B cell (primary cell): Measurements from ENCODE around the gene PIGZ. TPM values are rescaled to one million over a fixed set of nuclear protein-coding genes. Genes with fewer than 3 reads are reported as not detected.

Experiments
- ATAC-seq: fragments of 200-7000 bp; cut with Tn5 transposase; one replicate; pipeline ENCODE4 v1.10.0; 2021; ENCODE audit warnings: low read depth, mild to moderate bottlenecking, moderate number of reproducible peaks, moderate library complexity
- CTCF ChIA-PET: fragments of 350-600 bp; sonication (Branson Sonifier 250); formaldehyde crosslinking; loops from one replicate; lab custom pipeline; 2021; ENCODE audit warnings: antibody characterized with exemption, inconsistent platforms; lab: Charles Lee
- POLR2A ChIA-PET: fragments of 350-600 bp; sonication (Branson Sonifier 250); formaldehyde crosslinking; loops from one replicate; lab custom pipeline; 2021; ENCODE audit warnings: antibody characterized with exemption; lab: Charles Lee
- DNase-seq: peaks from one replicate; pipeline ENCODE4 v3.0.0; 2013
- H2AFZ ChIP-seq: 2 replicates; pipeline ENCODE4 v1.6.1; 2012; ENCODE audit warnings: mild to moderate bottlenecking, low read depth, low read length; ENCODE audit not compliant: insufficient read depth, poor library complexity, severe bottlenecking
- H3K27ac ChIP-seq, 2 donors: 1 replicate in 1 of 2; 2 replicates in 1 of 2; pipeline ENCODE4 v1.5.1; 2012 to 2013; ENCODE audit warnings: low read length in 2 of 2, mild to moderate bottlenecking in 2 of 2, moderate library complexity in 1 of 2
- H3K27me3 ChIP-seq, 4 experiments: fragments of 200-600 bp in 1 of 4; sonication (generic) in 1 of 4; replicated peaks in 1 of 4; 1 replicate in 2 of 4; 2 replicates in 2 of 4; pipeline versions ENCODE4 v1.6.1 to v1.7.0; 2013 to 2016; ENCODE audit warnings: low read length in 3 of 4, mild to moderate bottlenecking in 2 of 4, mixed read lengths in 1 of 4, moderate library complexity in 1 of 4; ENCODE audit not compliant: insufficient read depth in 4 of 4, control insufficient read depth in 3 of 4; ENCODE audit errors: control extremely low read depth in 1 of 4
- H3K36me3 ChIP-seq, 2 experiments: replicated peaks in 1 of 2; 1 replicate in 1 of 2; 2 replicates in 1 of 2; pipeline versions ENCODE4 v1.6.1 to v1.7.1; 2013; ENCODE audit warnings: low read length in 1 of 2; ENCODE audit not compliant: insufficient read depth in 2 of 2, control insufficient read depth in 1 of 2; ENCODE audit errors: control extremely low read depth in 1 of 2, extremely low read depth in 1 of 2
- H3K4me1 ChIP-seq, 2 donors: fragments of 200-600 bp in 1 of 2; sonication (generic) in 1 of 2; 1 replicate in 1 of 2; 2 replicates in 1 of 2; pipeline versions ENCODE4 v1.5.1 to v1.6.1; 2013 to 2017; ENCODE audit warnings: low read length in 2 of 2; ENCODE audit not compliant: control insufficient read depth in 2 of 2, insufficient read depth in 2 of 2
- H3K4me2 ChIP-seq: replicated peaks from 2 replicates; pipeline ENCODE3; 2012; ENCODE audit warnings: mild to moderate bottlenecking, low read depth, low read length; ENCODE audit not compliant: poor library complexity, severe bottlenecking
- H3K4me3 ChIP-seq, 5 experiments: fragments of 200-600 bp in 1 of 5; sonication (generic) in 1 of 5; 1 replicate in 3 of 5; 2 replicates in 2 of 5; pipeline versions ENCODE4 v1.5.1 to v1.7.0; 2011 to 2016; ENCODE audit warnings: low read length in 4 of 5, mild to moderate bottlenecking in 4 of 5, low read depth in 2 of 5, control low read depth in 1 of 5, moderate library complexity in 1 of 5; ENCODE audit not compliant: insufficient read depth in 1 of 5; ENCODE audit errors: control extremely low read depth in 1 of 5, extremely low read depth in 1 of 5
- H3K79me2 ChIP-seq: fragments of 200-600 bp; sonication (generic); one replicate; pipeline ENCODE4 v1.6.0; 2016; ENCODE audit warnings: low read length; ENCODE audit not compliant: control insufficient read depth, insufficient read depth
- H3K9ac ChIP-seq: fragments of 200-600 bp; sonication (generic); 2 replicates; pipeline ENCODE4 v1.6.1; 2017; ENCODE audit warnings: mild to moderate bottlenecking, low read length, moderate library complexity
- H3K9me3 ChIP-seq, 3 donors: one replicate each; pipeline versions ENCODE4 v1.6.1 to v1.7.1; 2013; ENCODE audit warnings: low read length in 2 of 3; ENCODE audit not compliant: control insufficient read depth in 2 of 3, insufficient read depth in 1 of 3; ENCODE audit errors: control extremely low read depth in 1 of 3
- H4K20me1 ChIP-seq: 2 replicates; pipeline ENCODE4 v1.6.0; 2012; ENCODE audit warnings: mild to moderate bottlenecking, low read length; ENCODE audit not compliant: insufficient read depth, control insufficient read depth, poor library complexity, severe bottlenecking
- H3K27ac Mint-ChIP-seq: one replicate; pipeline ENCODE4 v1.8.0; 2021; ENCODE audit warnings: mixed read lengths
- H3K27me3 Mint-ChIP-seq: one replicate; pipeline ENCODE4 v1.8.0; 2021; ENCODE audit warnings: mixed read lengths
- H3K4me1 Mint-ChIP-seq: one replicate; pipeline ENCODE4 v1.8.0; 2021; ENCODE audit warnings: mixed read lengths
- H3K4me3 Mint-ChIP-seq: one replicate; pipeline ENCODE4 v1.8.0; 2021; ENCODE audit warnings: mixed read lengths
- H3K9me3 Mint-ChIP-seq: one replicate; pipeline ENCODE4 v1.8.0; 2022; ENCODE audit warnings: mixed read lengths; ENCODE audit not compliant: insufficient read depth
- EZH2 ChIP-seq: IDR thresholded peaks from 2 replicates; pipeline ENCODE4 v1.6.1; 2012; ENCODE audit warnings: borderline replicate concordance, low read depth, mild to moderate bottlenecking, moderate library complexity, low read length; ENCODE audit not compliant: insufficient read depth, poor library complexity, severe bottlenecking
- whole genome bisulfite sequencing: methylation state at CpG from one replicate; pipeline ENCODE4 v1.1.5; 2013; ENCODE audit warnings: missing lambda C conversion rate; ENCODE audit not compliant: insufficient coverage; 5-methylcytosine and 5-hydroxymethylcytosine counted together
- intact Hi-C: fragments of 100-400 bp; cut with micrococcal nuclease; formaldehyde crosslinking; loops from one replicate; pipeline ENCODE4 v1.10.0; 2022
- polyA plus RNA-seq: library from polyadenylated mRNA; depleted of rRNA; stranded (reverse); fragments of >200 nt; gene quantifications from 2 replicates; pipeline ENCODE4 v1.2.3, GENCODE V29; 2012
- total RNA-seq, 2 donors: library from RNA; stranded (reverse); fragments of 120-200 nt in 1 of 2; gene quantifications; 1 replicate in 1 of 2; 2 replicates in 1 of 2; pipeline versions ENCODE4 v1.2.3 to v1.2.4, GENCODE V29; 2013 to 2022
- TF ChIP-seq, protein P1 (sequence below): fragments of 200-600 bp; IDR thresholded peaks from one replicate; pipeline ENCODE4 v1.8.0; 2022; ENCODE audit warnings: antibody characterized with exemption, mild to moderate bottlenecking

PIGZ gene
- total and polyA plus RNA-seq, 2 donors (not counting 1 experiment from before 2014, with no cell fraction given), result 2.2 to 3.9 TPM

DNA sequence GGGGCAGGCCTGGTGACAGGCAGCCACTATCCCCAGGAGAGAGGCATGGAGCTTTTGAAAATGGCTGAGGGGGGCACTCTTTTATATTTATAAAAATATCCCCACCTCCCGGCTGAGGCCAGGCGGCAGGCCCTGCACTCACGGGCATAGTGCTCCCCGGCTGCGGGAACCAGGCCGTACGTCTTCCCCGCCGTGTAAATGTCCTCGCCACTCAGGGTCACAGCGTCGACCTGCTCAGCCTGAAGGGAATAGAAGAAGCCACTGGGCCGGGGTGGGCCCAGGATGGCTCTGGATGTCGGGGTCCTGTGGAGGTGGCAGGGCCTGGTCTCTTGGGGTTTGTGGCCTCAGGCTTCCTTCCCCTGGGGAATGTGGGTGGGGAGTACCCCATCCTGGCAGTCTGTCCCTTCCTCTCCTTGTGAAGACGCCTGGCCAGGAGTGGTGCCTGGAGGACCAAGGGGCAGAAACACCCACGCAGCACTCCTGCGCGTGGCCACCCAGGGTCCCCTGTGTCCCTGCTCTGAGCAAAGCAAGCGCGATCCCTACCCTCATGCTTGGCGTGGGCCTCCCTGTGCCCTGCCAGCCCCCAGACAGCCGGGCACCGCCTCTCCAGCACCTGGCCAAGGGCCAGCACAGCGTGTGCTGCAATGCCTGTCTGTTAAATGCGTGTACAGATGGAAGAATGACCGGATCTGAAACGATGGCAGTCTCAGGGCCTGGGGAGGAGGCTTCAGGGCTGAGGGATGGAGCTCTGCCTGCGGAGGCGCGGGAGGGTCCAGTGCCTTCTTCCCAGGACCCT, 42.1 kb upstream of the PIGZ start:
- WGBS, result 89% methylated on average over 26 of the region's 30 CpGs
- Histone ChIP-seq H3K9ac (no peak overlapping the region), H3K36me3 (no peaks in the 10 kb centered on the region), H3K79me2 (no peaks in the 10 kb centered on the region), H3K27me3 (peaks cover 0 to 8% (median 3%) of the 10 kb centered on the region in 4 experiments), H3K27ac (no peak overlapping the region), H3K4me3 (no peak overlapping the region), H3K4me2 (no peak overlapping the region), H3K4me1 (no peaks in the 10 kb centered on the region), H2AFZ (no peak overlapping the region), H4K20me1 (no peaks in the 10 kb centered on the region), H3K9me3 (peaks cover 0 to 3% (median 0%) of the 10 kb centered on the region in 3 donors)
- TF ChIP-seq EZH2, result no peak
- TF ChIP-seq, protein P1, sequence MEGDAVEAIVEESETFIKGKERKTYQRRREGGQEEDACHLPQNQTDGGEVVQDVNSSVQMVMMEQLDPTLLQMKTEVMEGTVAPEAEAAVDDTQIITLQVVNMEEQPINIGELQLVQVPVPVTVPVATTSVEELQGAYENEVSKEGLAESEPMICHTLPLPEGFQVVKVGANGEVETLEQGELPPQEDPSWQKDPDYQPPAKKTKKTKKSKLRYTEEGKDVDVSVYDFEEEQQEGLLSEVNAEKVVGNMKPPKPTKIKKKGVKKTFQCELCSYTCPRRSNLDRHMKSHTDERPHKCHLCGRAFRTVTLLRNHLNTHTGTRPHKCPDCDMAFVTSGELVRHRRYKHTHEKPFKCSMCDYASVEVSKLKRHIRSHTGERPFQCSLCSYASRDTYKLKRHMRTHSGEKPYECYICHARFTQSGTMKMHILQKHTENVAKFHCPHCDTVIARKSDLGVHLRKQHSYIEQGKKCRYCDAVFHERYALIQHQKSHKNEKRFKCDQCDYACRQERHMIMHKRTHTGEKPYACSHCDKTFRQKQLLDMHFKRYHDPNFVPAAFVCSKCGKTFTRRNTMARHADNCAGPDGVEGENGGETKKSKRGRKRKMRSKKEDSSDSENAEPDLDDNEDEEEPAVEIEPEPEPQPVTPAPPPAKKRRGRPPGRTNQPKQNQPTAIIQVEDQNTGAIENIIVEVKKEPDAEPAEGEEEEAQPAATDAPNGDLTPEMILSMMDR, result no peak
- no peaks in the 10 kb centered on the region for H3K9me3 Mint-ChIP-seq
- CTCF ChIA-PET, result interaction anchor here (1.0 to 1.8 kb wide), 3 partner anchors 11 to 41 kb away, joined by 3 to 6 read pairs (median 3); partner anchors contain the start of gene MELTF
- POLR2A ChIA-PET, result no interaction called here
- DNase-seq (no peak), ATAC-seq (no peak)
- peaks cover 10% of the 10 kb centered on the region for H3K27me3 Mint-ChIP-seq
- no peaks in the 10 kb centered on the region for H3K4me1 Mint-ChIP-seq
- peak overlapping the region; percentile 7 for H3K27ac Mint-ChIP-seq
- intact Hi-C loops, result no loop called here
- H3K4me3 Mint-ChIP-seq, result no peak overlapping the region

DNA sequence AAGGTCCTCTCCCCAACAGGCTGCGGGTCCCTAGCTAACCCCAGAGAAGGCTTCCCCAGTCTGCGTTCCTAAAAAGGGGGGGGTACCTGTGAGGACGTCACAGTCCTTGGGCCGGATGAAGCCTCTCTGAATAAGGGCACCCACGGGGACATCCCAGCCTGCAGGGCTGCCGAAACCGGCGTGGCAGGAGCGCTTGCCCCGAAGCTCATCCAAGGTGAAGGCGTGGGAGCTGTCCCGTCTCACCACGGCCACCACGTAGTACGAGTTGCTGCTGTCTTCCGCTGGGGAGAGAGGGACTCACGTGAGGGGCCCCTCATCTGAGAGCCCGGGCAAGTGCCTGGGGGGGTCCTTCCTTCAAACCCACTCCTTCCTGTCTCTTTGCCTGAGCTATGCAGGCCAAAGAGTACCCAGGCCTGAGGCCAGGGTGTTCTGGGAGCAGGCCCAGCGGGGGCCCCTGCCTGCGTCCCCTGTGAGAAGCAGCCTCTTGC, 40.9 kb upstream of the PIGZ start:
- Mint-ChIP-seq H3K27me3 (peaks cover 19% of the 10 kb centered on the region), H3K4me3 (no peak overlapping the region), H3K27ac (no peak overlapping the region), H3K4me1 (no peaks in the 10 kb centered on the region), H3K9me3 (no peaks in the 10 kb centered on the region)
- Histone ChIP-seq H3K9ac (no peak overlapping the region), H3K79me2 (no peaks in the 10 kb centered on the region), H3K27ac (no peak overlapping the region), H3K4me2 (no peak overlapping the region), H3K36me3 (no peaks in the 10 kb centered on the region), H2AFZ (no peak overlapping the region), H3K4me1 (no peaks in the 10 kb centered on the region), H3K4me3 (no peak overlapping the region), H3K27me3 (peaks cover 0 to 15% (median 7%) of the 10 kb centered on the region in 4 experiments), H3K9me3 (peaks cover 0 to 3% (median 0%) of the 10 kb centered on the region in 3 donors), H4K20me1 (no peaks in the 10 kb centered on the region)
- no peak for DNase-seq
- POLR2A ChIA-PET, result interaction anchor here (1.0 kb wide), 1 partner anchor 14 kb away, joined by 3 read pairs; no protein-coding TSS in a partner anchor
- WGBS, result 97% methylated on average over 18 of the region's 20 CpGs
- no peak for ATAC-seq
- TF ChIP-seq, protein P1, result no peak
- TF ChIP-seq EZH2, result no peak
- CTCF ChIA-PET, result interaction anchor here (1.3 to 1.8 kb wide), 2 partner anchors 12 to 20 kb away, joined by 3 to 6 read pairs; partner anchors contain the start of gene MELTF
- intact Hi-C loops, result no loop called here
